Uterus (tissue), 4 donors: Measurements from ENCODE around the gene DLG1. TPM values are rescaled to one million over a fixed set of nuclear protein-coding genes. Genes with fewer than 3 reads are reported as not detected.

Source experiments
- DNase-seq, 2 donors: peaks; one replicate each; pipeline ENCODE4 v3.0.0-alpha.2; 2019 to 2020
- H3K27ac ChIP-seq, 2 donors: fragments of 200-600 bp; sonication (generic); 1 replicate in 1 of 2; 2 replicates in 1 of 2; pipeline ENCODE4 v1.5.1; 2016 to 2018
- H3K27me3 ChIP-seq, 2 donors: fragments of 200-600 bp; sonication (generic); one replicate each; pipeline ENCODE4 v1.5.1; 2018 to 2019; ENCODE audit warnings: control low read depth in 1 of 2
- H3K36me3 ChIP-seq, 2 donors: fragments of 200-600 bp; sonication (generic); one replicate each; pipeline ENCODE4 v1.5.1; 2019; ENCODE audit warnings: control low read depth in 1 of 2
- H3K4me1 ChIP-seq, 2 donors: fragments of 200-600 bp; sonication (generic); one replicate each; pipeline ENCODE4 v1.5.1; 2018 to 2019; ENCODE audit warnings: control low read depth in 1 of 2
- H3K4me3 ChIP-seq, 2 donors: fragments of 200-600 bp; sonication (generic); 1 replicate in 1 of 2; 2 replicates in 1 of 2; pipeline ENCODE4 v1.5.1; 2018 to 2019; ENCODE audit warnings: mild to moderate bottlenecking in 1 of 2
- H3K9me3 ChIP-seq, 2 donors: fragments of 200-600 bp; sonication (generic); one replicate each; pipeline ENCODE4 v1.5.1; 2019; ENCODE audit warnings: control low read depth in 1 of 2
- CTCF ChIP-seq, 4 experiments: fragments of 200-600 bp in 2 of 4; fragments of 450-650 bp in 2 of 4; sonication (generic) in 2 of 4; IDR thresholded peaks; one replicate each; pipeline ENCODE4 v1.5.1; 2016 to 2019; ENCODE audit warnings: antibody characterized with exemption in 4 of 4, mild to moderate bottlenecking in 2 of 4, moderate library complexity in 1 of 4
- POLR2A ChIP-seq, 2 donors: fragments of 450-650 bp; IDR thresholded peaks; one replicate each; pipeline ENCODE4 v1.6.1; 2016; ENCODE audit warnings: antibody characterized with exemption in 2 of 2, mild to moderate bottlenecking in 1 of 2, moderate library complexity in 1 of 2
- intact Hi-C: fragments of 100-400 bp; cut with DNase I; formaldehyde crosslinking; loops from one replicate; pipeline ENCODE4 v1.15.1; 2023; ENCODE audit warnings: low total_unique reads
- total RNA-seq, 4 donors: library from RNA; depleted of rRNA in 3 of 4; stranded (reverse); fragments of >200 nt in 3 of 4; gene quantifications; one replicate each; pipeline versions ENCODE4 v1.1.0 to v1.2.4, GENCODE V29; 2014 to 2023
- donor health status: DM: yes; HTN: yes; CAD: no.

Gene DLG1
- total RNA-seq, 4 donors from 2014 or later, result 24.1 to 139 (median 82.9) TPM

- Histone ChIP-seq H3K4me3 (no peak overlapping the region), H3K4me1 (peaks cover 0 to under 1% of the 10 kb centered on the region in 2 donors), H3K9me3 (no peaks in the 10 kb centered on the region), H3K27ac (no peak overlapping the region), H3K27me3 (no peaks in the 10 kb centered on the region), H3K36me3 (no peaks in the 10 kb centered on the region)
- intact Hi-C loops, result no loop called here
- no peak for DNase-seq
- no peak for TF ChIP-seq CTCF (IDR thresholded peaks at IDR 0.05)
- no peak for TF ChIP-seq POLR2A (IDR thresholded peaks at IDR 0.05)
Measured at GRCh38 chr3:197303452-197303851, 5.0 kb upstream of the DLG1 start.

GRCh38 chr3:197302696-197303341, 4.4 kb upstream of the DLG1 start:
- DNase-seq, result no peak
- Histone ChIP-seq H3K9me3 (no peaks in the 10 kb centered on the region), H3K36me3 (no peaks in the 10 kb centered on the region), H3K27ac (no peak overlapping the region), H3K27me3 (no peaks in the 10 kb centered on the region), H3K4me3 (no peak overlapping the region), H3K4me1 (no peaks in the 10 kb centered on the region)
- TF ChIP-seq CTCF (IDR thresholded peaks at IDR 0.05), result no peak
- TF ChIP-seq POLR2A (IDR thresholded peaks at IDR 0.05), result no peak
- intact Hi-C loops, result no loop called here

GRCh38 chr3:197302033-197302432, 3.6 kb upstream of the DLG1 start:
- no peak for DNase-seq
- TF ChIP-seq CTCF (IDR thresholded peaks at IDR 0.05), result no peak
- no peak for TF ChIP-seq POLR2A (IDR thresholded peaks at IDR 0.05)
- intact Hi-C loops, result no loop called here

GRCh38 chr3:197300361-197300760, 1.9 kb upstream of the DLG1 start:
- Histone ChIP-seq H3K27me3 (no peaks in the 10 kb centered on the region), H3K36me3 (no peaks in the 10 kb centered on the region), H3K4me3 (no peak overlapping the region), H3K9me3 (no peaks in the 10 kb centered on the region), H3K4me1 (peaks cover 0 to 3% of the 10 kb centered on the region in 2 donors), H3K27ac (no peak overlapping the region)
- intact Hi-C loops, result no loop called here
- TF ChIP-seq CTCF (IDR thresholded peaks at IDR 0.05), result no peak
- TF ChIP-seq POLR2A (IDR thresholded peaks at IDR 0.05), result no peak
- DNase-seq, result no peak

More at GRCh38 chr3:197302033-197302432, 3.6 kb upstream of the DLG1 start:
- no peaks in the 10 kb centered on the region for H3K27me3 ChIP-seq
- no peak overlapping the region for H3K27ac ChIP-seq
- no peaks in the 10 kb centered on the region for H3K9me3 ChIP-seq
- H3K4me1 ChIP-seq, result no peaks in the 10 kb centered on the region
- H3K4me3 ChIP-seq, result no peak overlapping the region
- H3K36me3 ChIP-seq, result no peaks in the 10 kb centered on the region

- DNase-seq, result peak; percentile 21 to 27
- intact Hi-C loops, result no loop called here
- H3K4me3 ChIP-seq, result peak overlapping the region; percentile 78 to 84
- peaks cover 0 to 4% of the 10 kb centered on the region in 2 donors for H3K4me1 ChIP-seq
- TF ChIP-seq CTCF (IDR thresholded peaks at IDR 0.05), result no peak
- TF ChIP-seq POLR2A (IDR thresholded peaks at IDR 0.05), result no peak
- H3K27ac ChIP-seq, result peak overlapping the region in 1 of 2 donors; percentile 93
- H3K9me3 ChIP-seq, result no peaks in the 10 kb centered on the region
- H3K27me3 ChIP-seq, result no peaks in the 10 kb centered on the region
- no peaks in the 10 kb centered on the region for H3K36me3 ChIP-seq
Measured at GRCh38 chr3:197298945-197299854, 788 bp upstream of the DLG1 start.
